B cell (primary cell): ENCODE measurements around the gene CYP4A22. TPM values are rescaled to one million over a fixed set of nuclear protein-coding genes. Genes with fewer than 3 reads are reported as not detected.
"Not testable (repeated sequence)": the region's sequence is repeated elsewhere in the genome, so short reads cannot be mapped to it uniquely, and the experiment has no call there.

ENCODE experiments used
- ATAC-seq: fragments of 200-7000 bp; cut with Tn5 transposase; one replicate; pipeline ENCODE4 v1.10.0; 2021; ENCODE audit warnings: low read depth, mild to moderate bottlenecking, moderate number of reproducible peaks, moderate library complexity
- CTCF ChIA-PET: fragments of 350-600 bp; sonication (Branson Sonifier 250); formaldehyde crosslinking; loops from one replicate; lab custom pipeline; 2021; ENCODE audit warnings: antibody characterized with exemption, inconsistent platforms; lab: Charles Lee
- POLR2A ChIA-PET: fragments of 350-600 bp; sonication (Branson Sonifier 250); formaldehyde crosslinking; loops from one replicate; lab custom pipeline; 2021; ENCODE audit warnings: antibody characterized with exemption; lab: Charles Lee
- DNase-seq: peaks from one replicate; pipeline ENCODE4 v3.0.0; 2013
- H2AFZ ChIP-seq: 2 replicates; pipeline ENCODE4 v1.6.1; 2012; ENCODE audit warnings: mild to moderate bottlenecking, low read depth, low read length; ENCODE audit not compliant: insufficient read depth, poor library complexity, severe bottlenecking
- H3K27ac ChIP-seq, 2 donors: 1 replicate in 1 of 2; 2 replicates in 1 of 2; pipeline ENCODE4 v1.5.1; 2012 to 2013; ENCODE audit warnings: low read length in 2 of 2, mild to moderate bottlenecking in 2 of 2, moderate library complexity in 1 of 2
- H3K27me3 ChIP-seq, 4 experiments: fragments of 200-600 bp in 1 of 4; sonication (generic) in 1 of 4; replicated peaks in 1 of 4; 1 replicate in 2 of 4; 2 replicates in 2 of 4; pipeline versions ENCODE4 v1.6.1 to v1.7.0; 2013 to 2016; ENCODE audit warnings: low read length in 3 of 4, mild to moderate bottlenecking in 2 of 4, mixed read lengths in 1 of 4, moderate library complexity in 1 of 4; ENCODE audit not compliant: insufficient read depth in 4 of 4, control insufficient read depth in 3 of 4; ENCODE audit errors: control extremely low read depth in 1 of 4
- H3K36me3 ChIP-seq, 2 experiments: replicated peaks in 1 of 2; 1 replicate in 1 of 2; 2 replicates in 1 of 2; pipeline versions ENCODE4 v1.6.1 to v1.7.1; 2013; ENCODE audit warnings: low read length in 1 of 2; ENCODE audit not compliant: insufficient read depth in 2 of 2, control insufficient read depth in 1 of 2; ENCODE audit errors: control extremely low read depth in 1 of 2, extremely low read depth in 1 of 2
- H3K4me1 ChIP-seq, 2 donors: fragments of 200-600 bp in 1 of 2; sonication (generic) in 1 of 2; 1 replicate in 1 of 2; 2 replicates in 1 of 2; pipeline versions ENCODE4 v1.5.1 to v1.6.1; 2013 to 2017; ENCODE audit warnings: low read length in 2 of 2; ENCODE audit not compliant: control insufficient read depth in 2 of 2, insufficient read depth in 2 of 2
- H3K4me2 ChIP-seq: replicated peaks from 2 replicates; pipeline ENCODE3; 2012; ENCODE audit warnings: mild to moderate bottlenecking, low read depth, low read length; ENCODE audit not compliant: poor library complexity, severe bottlenecking
- H3K4me3 ChIP-seq, 5 experiments: fragments of 200-600 bp in 1 of 5; sonication (generic) in 1 of 5; 1 replicate in 3 of 5; 2 replicates in 2 of 5; pipeline versions ENCODE4 v1.5.1 to v1.7.0; 2011 to 2016; ENCODE audit warnings: low read length in 4 of 5, mild to moderate bottlenecking in 4 of 5, low read depth in 2 of 5, control low read depth in 1 of 5, moderate library complexity in 1 of 5; ENCODE audit not compliant: insufficient read depth in 1 of 5; ENCODE audit errors: control extremely low read depth in 1 of 5, extremely low read depth in 1 of 5
- H3K79me2 ChIP-seq: fragments of 200-600 bp; sonication (generic); one replicate; pipeline ENCODE4 v1.6.0; 2016; ENCODE audit warnings: low read length; ENCODE audit not compliant: control insufficient read depth, insufficient read depth
- H3K9ac ChIP-seq: fragments of 200-600 bp; sonication (generic); 2 replicates; pipeline ENCODE4 v1.6.1; 2017; ENCODE audit warnings: mild to moderate bottlenecking, low read length, moderate library complexity
- H3K9me3 ChIP-seq, 3 donors: one replicate each; pipeline versions ENCODE4 v1.6.1 to v1.7.1; 2013; ENCODE audit warnings: low read length in 2 of 3; ENCODE audit not compliant: control insufficient read depth in 2 of 3, insufficient read depth in 1 of 3; ENCODE audit errors: control extremely low read depth in 1 of 3
- H4K20me1 ChIP-seq: 2 replicates; pipeline ENCODE4 v1.6.0; 2012; ENCODE audit warnings: mild to moderate bottlenecking, low read length; ENCODE audit not compliant: insufficient read depth, control insufficient read depth, poor library complexity, severe bottlenecking
- H3K27ac Mint-ChIP-seq: one replicate; pipeline ENCODE4 v1.8.0; 2021; ENCODE audit warnings: mixed read lengths
- H3K27me3 Mint-ChIP-seq: one replicate; pipeline ENCODE4 v1.8.0; 2021; ENCODE audit warnings: mixed read lengths
- H3K4me1 Mint-ChIP-seq: one replicate; pipeline ENCODE4 v1.8.0; 2021; ENCODE audit warnings: mixed read lengths
- H3K4me3 Mint-ChIP-seq: one replicate; pipeline ENCODE4 v1.8.0; 2021; ENCODE audit warnings: mixed read lengths
- H3K9me3 Mint-ChIP-seq: one replicate; pipeline ENCODE4 v1.8.0; 2022; ENCODE audit warnings: mixed read lengths; ENCODE audit not compliant: insufficient read depth
- EZH2 ChIP-seq: IDR thresholded peaks from 2 replicates; pipeline ENCODE4 v1.6.1; 2012; ENCODE audit warnings: borderline replicate concordance, low read depth, mild to moderate bottlenecking, moderate library complexity, low read length; ENCODE audit not compliant: insufficient read depth, poor library complexity, severe bottlenecking
- WGBS: methylation state at CpG from one replicate; pipeline ENCODE4 v1.1.5; 2013; ENCODE audit warnings: missing lambda C conversion rate; ENCODE audit not compliant: insufficient coverage; 5-methylcytosine and 5-hydroxymethylcytosine counted together
- intact Hi-C: fragments of 100-400 bp; cut with micrococcal nuclease; formaldehyde crosslinking; loops from one replicate; pipeline ENCODE4 v1.10.0; 2022
- polyA plus RNA-seq: library from polyadenylated mRNA; depleted of rRNA; stranded (reverse); fragments of >200 nt; gene quantifications from 2 replicates; pipeline ENCODE4 v1.2.3, GENCODE V29; 2012
- total RNA-seq, 2 donors: library from RNA; stranded (reverse); fragments of 120-200 nt in 1 of 2; gene quantifications; 1 replicate in 1 of 2; 2 replicates in 1 of 2; pipeline versions ENCODE4 v1.2.3 to v1.2.4, GENCODE V29; 2013 to 2022
- TF ChIP-seq, protein P1 (sequence below): fragments of 200-600 bp; IDR thresholded peaks from one replicate; pipeline ENCODE4 v1.8.0; 2022; ENCODE audit warnings: antibody characterized with exemption, mild to moderate bottlenecking

CYP4A22 gene
- total and polyA plus RNA-seq, 2 donors (not counting 1 experiment from before 2014, with no cell fraction given) = not detected

DNA sequence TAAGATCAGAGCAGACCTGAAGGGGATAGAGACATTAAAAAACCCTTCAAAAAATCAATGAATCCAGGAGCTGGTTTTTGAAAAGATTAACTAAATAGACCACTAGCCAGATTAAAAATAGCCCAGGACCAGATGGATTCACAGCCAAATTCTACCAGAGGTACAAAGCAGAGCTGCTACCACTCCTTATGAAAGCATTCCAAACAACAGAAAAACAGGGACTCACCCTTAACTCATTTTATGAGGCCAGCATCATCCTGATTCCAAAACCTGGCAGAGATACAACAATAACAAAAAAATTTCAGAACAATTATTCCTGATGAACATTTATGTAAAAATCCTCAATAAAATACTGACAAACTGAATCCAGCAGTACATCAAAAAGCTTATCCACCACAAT lies 19.2 kb downstream of the CYP4A22 start:
- H3K9me3 Mint-ChIP-seq, intact Hi-C loops, H3K27me3 ChIP-seq, H3K4me3 ChIP-seq, H2AFZ ChIP-seq, H4K20me1 ChIP-seq, H3K27ac ChIP-seq, H3K4me1 Mint-ChIP-seq, H3K9ac ChIP-seq, H3K9me3 ChIP-seq, H3K79me2 ChIP-seq, DNase-seq, CTCF ChIA-PET, POLR2A ChIA-PET, H3K36me3 ChIP-seq, H3K4me1 ChIP-seq, H3K4me3 Mint-ChIP-seq, ATAC-seq, H3K4me2 ChIP-seq, H3K27ac Mint-ChIP-seq: not testable (repeated sequence)
- H3K27me3 Mint-ChIP-seq = peaks cover 25% of the 10 kb centered on the region

DNA sequence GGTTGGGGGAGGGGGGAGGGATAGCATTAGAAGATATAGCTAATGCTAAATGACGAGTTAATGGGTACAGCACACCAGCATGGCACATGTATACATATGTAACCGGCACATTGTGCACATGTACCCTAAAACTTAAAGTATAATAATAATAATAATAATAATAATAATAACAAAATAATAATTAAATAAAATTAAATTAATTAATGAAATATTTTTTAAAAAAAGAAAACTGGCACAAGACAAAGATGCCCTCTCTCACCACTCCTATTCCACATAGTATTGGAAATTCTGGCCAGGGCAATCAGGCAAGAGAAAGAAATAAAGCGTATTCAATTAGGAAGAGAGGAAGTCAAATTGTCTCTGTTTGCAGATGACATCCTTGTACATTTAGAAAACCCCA lies 20.7 kb downstream of the CYP4A22 start:
- H3K9me3 ChIP-seq, H3K4me3 Mint-ChIP-seq, H3K27ac ChIP-seq, ATAC-seq, H3K79me2 ChIP-seq, H3K4me1 Mint-ChIP-seq, H3K4me2 ChIP-seq, POLR2A ChIA-PET, DNase-seq, H3K9ac ChIP-seq, H2AFZ ChIP-seq, H3K4me3 ChIP-seq, H3K27ac Mint-ChIP-seq, CTCF ChIA-PET, H3K4me1 ChIP-seq, H3K27me3 ChIP-seq, intact Hi-C loops, H4K20me1 ChIP-seq, H3K9me3 Mint-ChIP-seq, H3K36me3 ChIP-seq: not testable (repeated sequence)
- no CpG with 5 or more reads among the region's 3 CpGs for WGBS
- H3K27me3 Mint-ChIP-seq = peaks cover 22% of the 10 kb centered on the region

DNA sequence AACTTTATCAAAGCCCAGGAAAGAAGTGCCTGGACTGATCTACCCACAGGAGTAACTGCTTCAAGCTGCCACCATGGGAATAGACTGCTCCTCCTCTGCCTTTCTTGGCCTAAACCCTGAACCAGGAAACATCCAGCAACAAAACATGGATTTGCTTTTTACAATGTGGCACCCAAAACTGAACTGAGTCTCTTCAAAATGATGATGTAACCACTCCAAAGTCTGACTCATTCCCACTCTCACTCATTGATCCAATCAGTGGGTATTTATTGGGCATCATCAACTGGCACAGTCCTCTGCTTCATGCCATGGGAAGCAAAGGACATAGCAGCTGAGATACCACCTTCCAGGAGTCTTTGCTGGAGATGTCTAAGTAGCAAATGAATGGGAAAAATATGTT lies 23.5 kb downstream of the CYP4A22 start:
- no peak overlapping the region for H3K4me3 Mint-ChIP-seq
- no peak overlapping the region for H3K27ac Mint-ChIP-seq
- POLR2A ChIA-PET = no interaction called here
- Histone ChIP-seq H4K20me1 (no peaks in the 10 kb centered on the region), H3K9me3 (no peaks in the 10 kb centered on the region), H3K4me2 (no peak overlapping the region), H3K27ac (no peak overlapping the region), H3K9ac (no peak overlapping the region), H3K36me3 (no peaks in the 10 kb centered on the region), H3K4me1 (no peaks in the 10 kb centered on the region), H3K79me2 (no peaks in the 10 kb centered on the region), H3K27me3 (no peaks in the 10 kb centered on the region), H2AFZ (no peak overlapping the region), H3K4me3 (no peak overlapping the region)
- peaks cover 16% of the 10 kb centered on the region for H3K27me3 Mint-ChIP-seq
- DNase-seq = no peak
- H3K9me3 Mint-ChIP-seq = no peaks in the 10 kb centered on the region
- H3K4me1 Mint-ChIP-seq = no peaks in the 10 kb centered on the region
- intact Hi-C loops = no loop called here
- ATAC-seq = no peak
- CTCF ChIA-PET = interaction anchor here (2.3 kb wide), 1 partner anchor 19 kb away, joined by 6 read pairs; no protein-coding TSS in a partner anchor
- TF ChIP-seq, protein P1, sequence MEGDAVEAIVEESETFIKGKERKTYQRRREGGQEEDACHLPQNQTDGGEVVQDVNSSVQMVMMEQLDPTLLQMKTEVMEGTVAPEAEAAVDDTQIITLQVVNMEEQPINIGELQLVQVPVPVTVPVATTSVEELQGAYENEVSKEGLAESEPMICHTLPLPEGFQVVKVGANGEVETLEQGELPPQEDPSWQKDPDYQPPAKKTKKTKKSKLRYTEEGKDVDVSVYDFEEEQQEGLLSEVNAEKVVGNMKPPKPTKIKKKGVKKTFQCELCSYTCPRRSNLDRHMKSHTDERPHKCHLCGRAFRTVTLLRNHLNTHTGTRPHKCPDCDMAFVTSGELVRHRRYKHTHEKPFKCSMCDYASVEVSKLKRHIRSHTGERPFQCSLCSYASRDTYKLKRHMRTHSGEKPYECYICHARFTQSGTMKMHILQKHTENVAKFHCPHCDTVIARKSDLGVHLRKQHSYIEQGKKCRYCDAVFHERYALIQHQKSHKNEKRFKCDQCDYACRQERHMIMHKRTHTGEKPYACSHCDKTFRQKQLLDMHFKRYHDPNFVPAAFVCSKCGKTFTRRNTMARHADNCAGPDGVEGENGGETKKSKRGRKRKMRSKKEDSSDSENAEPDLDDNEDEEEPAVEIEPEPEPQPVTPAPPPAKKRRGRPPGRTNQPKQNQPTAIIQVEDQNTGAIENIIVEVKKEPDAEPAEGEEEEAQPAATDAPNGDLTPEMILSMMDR = no peak
- no peak for TF ChIP-seq EZH2
